H1 (cell line): Measurements from ENCODE around the gene STRN4. TPM values are rescaled to one million over a fixed set of nuclear protein-coding genes. Genes with fewer than 3 reads are reported as not detected.

ENCODE experiments used
- CTCF ChIA-PET: fragments of 300-600 bp; sonication (Branson Sonifier 250); formaldehyde crosslinking; loops from one replicate; lab custom pipeline; 2021; ENCODE audit not compliant: partially characterized antibody; lab: Charles Lee
- POLR2A ChIA-PET: fragments of 300-600 bp; sonication (Branson Sonifier 250); formaldehyde crosslinking; loops from one replicate; lab custom pipeline; 2021; ENCODE audit warnings: inconsistent platforms; ENCODE audit not compliant: partially characterized antibody; lab: Charles Lee
- DNase-seq, 2 experiments: peaks; one replicate each; pipeline versions ENCODE4 v3.0.0 to v3.0.0-alpha.2; 2010 to 2022; ENCODE audit warnings: low spot score in 2 of 2, low read depth in 1 of 2, mixed read lengths in 1 of 2
- FAIRE-seq: peaks from 2 replicates; lab custom pipeline; 2011; peaks lifted over from hg19 to GRCh38; lab: Jason Lieb, UNC
- H2AFZ ChIP-seq: 2 replicates; pipeline ENCODE4 v1.8.1; 2012; ENCODE audit warnings: low read length, inconsistent platforms
- H2AK5ac ChIP-seq: 2 replicates; pipeline ENCODE4 v1.6.1; 2013; ENCODE audit warnings: low read depth, low read length
- H2BK120ac ChIP-seq: replicated peaks from 2 replicates; pipeline ENCODE3; 2013; ENCODE audit warnings: low read depth, low read length, inconsistent platforms
- H2BK12ac ChIP-seq: 2 replicates; pipeline ENCODE4 v1.6.1; 2013; ENCODE audit warnings: low read depth, low read length
- H2BK15ac ChIP-seq: 2 replicates; pipeline ENCODE4 v1.6.1; 2013; ENCODE audit warnings: low read length
- H2BK20ac ChIP-seq: 2 replicates; pipeline ENCODE4 v1.6.1; 2013; ENCODE audit warnings: low read length
- H2BK5ac ChIP-seq: 2 replicates; pipeline ENCODE4 v1.6.1; 2013; ENCODE audit warnings: low read depth, low read length
- H3K14ac ChIP-seq: 2 replicates; pipeline ENCODE4 v1.6.1; 2013; ENCODE audit warnings: inconsistent platforms; ENCODE audit not compliant: insufficient read length
- H3K18ac ChIP-seq: 2 replicates; pipeline ENCODE4 v1.6.1; 2013; ENCODE audit warnings: low read length; ENCODE audit errors: extremely low read depth
- H3K23ac ChIP-seq: 2 replicates; pipeline ENCODE4 v1.6.1; 2013; ENCODE audit warnings: inconsistent platforms; ENCODE audit not compliant: insufficient read length
- H3K23me2 ChIP-seq: 2 replicates; pipeline ENCODE4 v1.6.1; 2013; ENCODE audit warnings: low read depth, low read length
- H3K27ac ChIP-seq: 2 replicates; pipeline ENCODE4 v1.6.1; 2011; ENCODE audit warnings: low read depth, low read length, inconsistent platforms
- H3K27me3 ChIP-seq, 4 experiments: replicated peaks in 1 of 4; 1 replicate in 1 of 4; 2 replicates in 3 of 4; pipeline versions ENCODE4 v1.6.1 to v1.8.1; 2011 to 2013; ENCODE audit warnings: low read length in 3 of 4, mild to moderate bottlenecking in 3 of 4, inconsistent platforms in 2 of 4, mixed read lengths in 2 of 4, moderate library complexity in 1 of 4; ENCODE audit not compliant: control insufficient read depth in 3 of 4, insufficient read depth in 3 of 4; ENCODE audit errors: extremely low read depth in 1 of 4
- H3K36me3 ChIP-seq, 4 experiments: 2 replicates each; pipeline versions ENCODE4 v1.6.1 to v1.8.1; 2011 to 2013; ENCODE audit warnings: mild to moderate bottlenecking in 4 of 4, low read length in 3 of 4, moderate library complexity in 2 of 4, control low read depth in 1 of 4, inconsistent platforms in 1 of 4; ENCODE audit not compliant: insufficient read depth in 4 of 4, control insufficient read depth in 2 of 4
- H3K4ac ChIP-seq: replicated peaks from 2 replicates; pipeline ENCODE3; 2013; ENCODE audit warnings: low read length, low read depth, mixed read lengths, inconsistent platforms; ENCODE audit not compliant: insufficient read length
- H3K4me1 ChIP-seq, 4 experiments: replicated peaks in 1 of 4; 1 replicate in 1 of 4; 2 replicates in 3 of 4; pipeline versions ENCODE4 v1.6.1 to v1.8.1; 2011 to 2013; ENCODE audit warnings: low read length in 3 of 4, inconsistent platforms in 2 of 4, mixed read lengths in 1 of 4; ENCODE audit not compliant: insufficient read depth in 4 of 4, control insufficient read depth in 3 of 4
- H3K4me2 ChIP-seq, 2 experiments: 2 replicates each; pipeline versions ENCODE4 v1.6.1 to v1.8.1; 2011 to 2013; ENCODE audit warnings: low read depth in 2 of 2, low read length in 2 of 2, control low read depth in 1 of 2, inconsistent platforms in 1 of 2, mild to moderate bottlenecking in 1 of 2; ENCODE audit not compliant: insufficient read depth in 1 of 2
- H3K4me3 ChIP-seq, 4 experiments: fragments of 200-600, 300-600 bp in 1 of 4; sonication (generic), shearing (Covaris generic), sonication (Bioruptor Twin) in 1 of 4; 2 replicates each; pipeline versions ENCODE4 v1.5.1 to v1.8.1; 2011 to 2016; ENCODE audit warnings: low read length in 4 of 4, low read depth in 3 of 4, control low read depth in 2 of 4, inconsistent platforms in 2 of 4, mild to moderate bottlenecking in 2 of 4, mixed read lengths in 1 of 4, moderate library complexity in 1 of 4; ENCODE audit not compliant: insufficient read depth in 2 of 4; ENCODE audit errors: extremely low read depth in 1 of 4
- H3K56ac ChIP-seq: replicated peaks from 2 replicates; pipeline ENCODE3; 2013; ENCODE audit warnings: low read depth, mild to moderate bottlenecking, mixed read lengths, low read length, inconsistent platforms; ENCODE audit not compliant: insufficient read length
- H3K79me1 ChIP-seq: 2 replicates; pipeline ENCODE4 v1.6.1; 2013; ENCODE audit warnings: low read depth, low read length, control low read depth
- H3K79me2 ChIP-seq, 2 experiments: 2 replicates each; pipeline versions ENCODE4 v1.6.1 to v1.8.1; 2012 to 2013; ENCODE audit warnings: low read length in 2 of 2, mild to moderate bottlenecking in 2 of 2, inconsistent platforms in 1 of 2; ENCODE audit not compliant: insufficient read depth in 2 of 2, control insufficient read depth in 1 of 2
- H3K9ac ChIP-seq, 4 experiments: replicated peaks in 1 of 4; 1 replicate in 1 of 4; 2 replicates in 3 of 4; pipeline versions ENCODE4 v1.6.1 to v1.8.1; 2011 to 2013; ENCODE audit warnings: low read depth in 3 of 4, low read length in 3 of 4, control low read depth in 2 of 4, mild to moderate bottlenecking in 2 of 4, moderate library complexity in 2 of 4, inconsistent platforms in 1 of 4; ENCODE audit errors: extremely low read depth in 1 of 4
- H3K9me3 ChIP-seq, 2 experiments: 2 replicates each; pipeline versions ENCODE4 v1.6.1 to v1.8.1; 2012 to 2013; ENCODE audit warnings: mild to moderate bottlenecking in 2 of 2, moderate library complexity in 2 of 2, control low read depth in 1 of 2, inconsistent platforms in 1 of 2, low read depth in 1 of 2, low read length in 1 of 2, mixed read lengths in 1 of 2; ENCODE audit not compliant: insufficient read depth in 2 of 2
- H4K20me1 ChIP-seq, 2 experiments: replicated peaks in 1 of 2; 2 replicates each; pipeline versions ENCODE3 to v1.8.1; 2011 to 2013; ENCODE audit warnings: inconsistent platforms in 2 of 2, low read length in 2 of 2, mild to moderate bottlenecking in 1 of 2; ENCODE audit not compliant: insufficient read depth in 2 of 2, control insufficient read depth in 1 of 2
- H4K5ac ChIP-seq: 2 replicates; pipeline ENCODE4 v1.6.1; 2013; ENCODE audit warnings: low read length, low read depth, mixed read lengths, inconsistent platforms; ENCODE audit not compliant: insufficient read length
- H4K8ac ChIP-seq: 2 replicates; pipeline ENCODE4 v1.8.0; 2013; ENCODE audit warnings: mild to moderate bottlenecking, moderate library complexity, low read length, inconsistent platforms; ENCODE audit not compliant: insufficient read depth; ENCODE audit errors: extremely low read depth
- H4K91ac ChIP-seq: replicated peaks from 2 replicates; pipeline ENCODE3; 2013; ENCODE audit warnings: low read length, mixed read lengths, inconsistent platforms; ENCODE audit not compliant: insufficient read length
- ASH2L ChIP-seq: fragments of 200-600, 300-600 bp; sonication (generic); IDR thresholded peaks from one replicate; pipeline ENCODE4 v1.7.1; 2017; ENCODE audit warnings: low read length
- CBX8 ChIP-seq: fragments of 300-800, 300-1000 bp; sonication (generic); IDR thresholded peaks from 2 replicates; pipeline ENCODE4 v1.7.1; 2016; ENCODE audit warnings: low read depth, low read length, borderline replicate concordance
- EZH2 ChIP-seq: fragments of 200-600 bp; sonication (generic); IDR thresholded peaks from 2 replicates; pipeline ENCODE4 v1.7.1; 2012; ENCODE audit warnings: low read depth, mild to moderate bottlenecking, moderate library complexity, low read length, inconsistent platforms; ENCODE audit not compliant: severe bottlenecking
- MAX ChIP-seq: IDR thresholded peaks from 2 replicates; pipeline ENCODE4 v1.6.1; 2012; ENCODE audit warnings: inconsistent platforms
- WGBS, 2 experiments: shearing (Covaris generic) in 1 of 2; methylation state at CpG; one replicate each; pipeline versions ENCODE4 v1.1.6 to v1.1.7; 2013 to 2015; ENCODE audit warnings: low lambda C conversion rate in 2 of 2, mixed read lengths in 2 of 2, inconsistent platforms in 1 of 2, low coverage in 1 of 2, missing lambda C conversion rate in 1 of 2; ENCODE audit not compliant: insufficient replicate concordance in 2 of 2, insufficient coverage in 1 of 2, insufficient read length in 1 of 2; ENCODE audit errors: extremely low coverage in 1 of 2, missing lambda C conversion rate in 1 of 2; 5-methylcytosine and 5-hydroxymethylcytosine counted together
- polyA plus RNA-seq, 7 experiments: library from polyadenylated mRNA; depleted of rRNA in 3 of 7; stranded (reverse) in 5 of 7; unstranded in 2 of 7; fragments of >200 nt in 5 of 7; fragments of 200-250 nt in 2 of 7; gene quantifications; 1 replicate in 5 of 7; 2 replicates in 1 of 7; 4 replicates in 1 of 7; pipeline versions ENCODE4 v1.2.1 to v1.2.3, GENCODE V29; 2011 to 2013; ENCODE audit warnings: missing spikeins in 2 of 7, mixed read lengths in 2 of 7
- total RNA-seq: library from RNA; stranded (reverse); fragmentation: NEBNext Ultra II Directional; extraction: Animal tissue kit (Norgen Biotek cat#: 25700); gene quantifications from 2 replicates; pipeline ENCODE4 v1.2.1, GENCODE V29; 2021

STRN4 gene
- total and polyA plus RNA-seq, 2 of the 8 experiments (the other 6 are each of a cell fraction or from before 2014, with no cell fraction given): 120 to 187 TPM

DNA sequence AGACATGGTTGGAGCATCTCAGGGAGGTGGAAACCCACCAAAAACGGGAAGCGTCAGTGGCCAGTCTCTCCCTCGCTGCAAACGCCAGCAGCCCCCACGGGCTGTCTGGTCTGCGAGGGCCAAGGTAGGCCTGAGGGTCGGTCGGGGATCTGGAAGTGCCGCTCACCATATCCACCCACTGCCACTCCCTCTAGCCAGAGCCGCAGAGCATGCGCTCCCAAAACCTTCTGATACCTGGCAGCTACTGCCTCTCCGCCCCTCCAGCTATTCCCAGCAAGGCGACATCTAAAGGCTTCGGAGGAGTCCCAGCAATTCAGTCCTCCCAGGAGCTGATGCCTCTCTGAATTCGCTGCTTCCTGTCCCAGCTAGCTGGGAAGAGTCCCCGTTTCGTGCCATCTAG lies 4.8 kb downstream of the STRN4 start:
- no peak overlapping the region for H3K18ac ChIP-seq
- no peak overlapping the region for H4K91ac ChIP-seq
- no peak overlapping the region for H2BK120ac ChIP-seq
- ChIA-PET CTCF (interaction anchor here (0.8 to 4.6 kb wide), 14 partner anchors 10 to 127 kb away, joined by 3 to 48 read pairs (median 6); no protein-coding TSS in a partner anchor), POLR2A (interaction anchor here (0.6 to 4.2 kb wide), 10 partner anchors 12 to 302 kb away, joined by 3 to 26 read pairs (median 4); partner anchors contain the start of genes PRKD2 and SLC1A5)
- no peak overlapping the region for H3K4ac ChIP-seq
- peaks cover 5 to 23% (median 17%) of the 10 kb centered on the region in 4 experiments; a peak in 6 of 8 replicates for H3K36me3 ChIP-seq
- 0 out of 7 replicates have a peak overlapping the region, but pooled peaks of 1 of the 4 experiments have one; percentile 7 for H3K9ac ChIP-seq
- no peak overlapping the region for H2BK20ac ChIP-seq
- H3K4me3 ChIP-seq: no peak overlapping the region
- H3K4me2 ChIP-seq: no peak overlapping the region
- peaks cover 51 to 55% of the 10 kb centered on the region in 2 experiments for H4K20me1 ChIP-seq
- no peak overlapping the region for H2BK12ac ChIP-seq
- peaks cover 0 to 14% (median 4%) of the 10 kb centered on the region in 4 experiments; a peak in 5 of 7 replicates for H3K4me1 ChIP-seq
- no peaks in the 10 kb centered on the region for H3K9me3 ChIP-seq
- FAIRE-seq: no peak
- no peak overlapping the region for H2BK15ac ChIP-seq
- peaks cover 8% of the 10 kb centered on the region for H3K23me2 ChIP-seq
- H4K8ac ChIP-seq: peak overlapping the region; percentile 18
- H3K27ac ChIP-seq: no peak overlapping the region
- H3K14ac ChIP-seq: no peak overlapping the region
- DNase-seq: no peak
- H3K79me1 ChIP-seq: peaks cover 18% of the 10 kb centered on the region; the same call in 1 of the 2 replicates
- no peaks in the 10 kb centered on the region for H3K27me3 ChIP-seq
- H3K79me2 ChIP-seq: peaks cover 46 to 88% of the 10 kb centered on the region in 2 experiments
- H3K23ac ChIP-seq: no peak overlapping the region
- H3K56ac ChIP-seq: no peak overlapping the region
- H4K5ac ChIP-seq: no peak overlapping the region
- 89% methylated on average over 17 of the region's 17 CpGs; no CpG with 5 or more reads in 1 of the 2 experiments for WGBS, 2 experiments
- H2AK5ac ChIP-seq: no peak overlapping the region
- no peak overlapping the region for H2AFZ ChIP-seq
- no peak overlapping the region; the same call in 1 of the 2 replicates for H2BK5ac ChIP-seq
- TF ChIP-seq CBX8: no peak
- TF ChIP-seq MAX: no peak
- no peak for TF ChIP-seq EZH2
- TF ChIP-seq ASH2L: no peak
